Stimulated activated CD4-positive, alpha-beta T cell treated with anti-CD3 and anti-CD28 coated beads, Interleukin-4, amount 100 ng/mL, for 4 hours (primary cell): Measurements from ENCODE around the gene GCNT2.
"Not testable (repeated sequence)": the region's sequence is repeated elsewhere in the genome, so short reads cannot be mapped to it uniquely, and the experiment has no call there.

Source experiments
- DNase-seq, 2 experiments: peaks; one replicate each; pipeline ENCODE4 v3.0.0-alpha.2; 2020

GCNT2 gene

GRCh38 chr6:10521104-10521808 lies at the start of gene GCNT2:
TSS of gene GCNT2 (plus strand) at chr6:10521351. CDS start at chr6:10528912, 7,561 bp downstream.
- DNase-seq: no peak

- no peak for DNase-seq
Observed at GRCh38 chr6:10472634-10473033, 48.5 kb upstream of the GCNT2 start.

- DNase-seq: no peak
Observed at GRCh38 chr6:10478187-10479040, 42.7 kb upstream of the GCNT2 start.

- no peak for DNase-seq
Observed at GRCh38 chr6:10479939-10480700, 41.0 kb upstream of the GCNT2 start.

GRCh38 chr6:10481101-10481500 lies 40.0 kb upstream of the GCNT2 start:
- no peak for DNase-seq

GRCh38 chr6:10482636-10483257 lies 38.4 kb upstream of the GCNT2 start:
- no peak for DNase-seq

GRCh38 chr6:10484912-10485311 lies 36.2 kb upstream of the GCNT2 start:
- DNase-seq: no peak

GRCh38 chr6:10485406-10485805 lies 35.7 kb upstream of the GCNT2 start:
- DNase-seq: no peak

GRCh38 chr6:10486215-10486614 lies 34.9 kb upstream of the GCNT2 start:
- no peak for DNase-seq

- not testable (repeated sequence) for DNase-seq
Observed at GRCh38 chr6:10486944-10487588, 34.1 kb upstream of the GCNT2 start.

GRCh38 chr6:10487668-10488327 lies 33.4 kb upstream of the GCNT2 start:
- DNase-seq: no peak

- no peak for DNase-seq
Observed at GRCh38 chr6:10491463-10491862, 29.7 kb upstream of the GCNT2 start.

- not testable (repeated sequence) for DNase-seq
Observed at GRCh38 chr6:10491905-10492304, 29.2 kb upstream of the GCNT2 start.

GRCh38 chr6:10495029-10495428 lies 26.1 kb upstream of the GCNT2 start:
- DNase-seq: no peak

GRCh38 chr6:10505529-10505928 lies 15.6 kb upstream of the GCNT2 start:
- DNase-seq: no peak

GRCh38 chr6:10507298-10507697 lies 13.9 kb upstream of the GCNT2 start:
- DNase-seq: no peak

GRCh38 chr6:10507715-10508114 lies 13.4 kb upstream of the GCNT2 start:
- DNase-seq: no peak

- peak; percentile 22 to 27 for DNase-seq
Observed at GRCh38 chr6:10510592-10511367, 10.4 kb upstream of the GCNT2 start.

- no peak for DNase-seq
Observed at GRCh38 chr6:10511477-10511876, 9.7 kb upstream of the GCNT2 start.

GRCh38 chr6:10513544-10513943 lies 7.6 kb upstream of the GCNT2 start:
- DNase-seq: no peak
